ENCODE measurements around the gene GADD45G. TPM values are rescaled to one million over a fixed set of nuclear protein-coding genes. Genes with fewer than 3 reads are reported as not detected.

GADD45G gene, protein sequence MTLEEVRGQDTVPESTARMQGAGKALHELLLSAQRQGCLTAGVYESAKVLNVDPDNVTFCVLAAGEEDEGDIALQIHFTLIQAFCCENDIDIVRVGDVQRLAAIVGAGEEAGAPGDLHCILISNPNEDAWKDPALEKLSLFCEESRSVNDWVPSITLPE
- total RNA-seq: 10 to 100 TPM in 3 of 4 donors, 1 to 10 TPM in 1; 8.3 to 27.2 (median 14.4) TPM

DNA sequence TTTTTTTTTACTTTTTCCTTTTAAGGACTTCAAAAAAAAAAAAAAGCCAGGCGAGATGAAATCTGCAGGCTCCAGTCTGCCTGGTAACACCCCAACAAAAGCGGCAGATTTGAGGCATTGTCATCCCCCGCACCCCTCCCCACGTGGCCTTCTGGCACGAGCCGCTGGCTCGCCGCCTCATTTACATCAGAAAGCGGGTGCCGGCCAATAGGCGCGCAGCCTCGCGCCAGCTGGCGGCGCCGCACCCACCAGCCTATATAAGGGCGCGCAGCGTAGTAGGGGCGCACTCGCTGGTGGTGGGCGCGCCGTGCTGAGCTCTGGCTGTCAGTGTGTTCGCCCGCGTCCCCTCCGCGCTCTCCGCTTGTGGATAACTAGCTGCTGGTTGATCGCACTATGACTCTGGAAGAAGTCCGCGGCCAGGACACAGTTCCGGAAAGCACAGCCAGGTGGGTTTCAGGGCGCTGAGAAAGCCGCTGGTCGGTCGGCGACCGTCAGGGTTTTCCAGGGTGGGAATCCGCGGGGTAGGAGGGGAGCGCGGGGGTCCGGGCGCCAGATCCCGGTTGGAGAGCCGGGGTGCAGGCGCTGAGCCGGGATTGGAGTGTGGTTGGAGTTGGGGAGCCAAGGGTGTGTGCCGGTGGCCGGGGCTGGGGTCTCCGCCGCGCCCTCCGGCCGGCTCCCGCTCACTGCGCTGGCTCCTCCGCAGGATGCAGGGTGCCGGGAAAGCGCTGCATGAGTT, at the start of gene GADD45G:
TSS of gene GADD45G (plus strand) at position 284 of the 736 bp plus-strand sequence. CDS start at position 394, 110 bp downstream.
- Histone ChIP-seq H3K4me1 (peaks cover 23 to 30% of the 10 kb centered on the region in 2 donors), H3K36me3 (no peaks in the 10 kb centered on the region), H3K27me3 (no peaks in the 10 kb centered on the region), H3K9me3 (no peaks in the 10 kb centered on the region), H3K27ac (peak within 1 kb of the TSS; percentile 94 to 97 (median 94)), H3K4me3 (replicated peaks in 1 of 3) (peak within 1 kb of the TSS; percentile 7 to 75 (median 65))
- DNase-seq: peak; percentile 95
- WGBS, 2 donors: 0% methylated on average over 22 to 45 of the region's 63 CpGs
- intact Hi-C loops (cut with DNase I): loop anchor here (5.0 kb wide), 1 partner anchor 317 kb away; no protein-coding TSS in a partner anchor
- peak; percentile 99 for TF ChIP-seq POLR2A (IDR thresholded peaks at IDR 0.05)
- TF ChIP-seq, protein P1, sequence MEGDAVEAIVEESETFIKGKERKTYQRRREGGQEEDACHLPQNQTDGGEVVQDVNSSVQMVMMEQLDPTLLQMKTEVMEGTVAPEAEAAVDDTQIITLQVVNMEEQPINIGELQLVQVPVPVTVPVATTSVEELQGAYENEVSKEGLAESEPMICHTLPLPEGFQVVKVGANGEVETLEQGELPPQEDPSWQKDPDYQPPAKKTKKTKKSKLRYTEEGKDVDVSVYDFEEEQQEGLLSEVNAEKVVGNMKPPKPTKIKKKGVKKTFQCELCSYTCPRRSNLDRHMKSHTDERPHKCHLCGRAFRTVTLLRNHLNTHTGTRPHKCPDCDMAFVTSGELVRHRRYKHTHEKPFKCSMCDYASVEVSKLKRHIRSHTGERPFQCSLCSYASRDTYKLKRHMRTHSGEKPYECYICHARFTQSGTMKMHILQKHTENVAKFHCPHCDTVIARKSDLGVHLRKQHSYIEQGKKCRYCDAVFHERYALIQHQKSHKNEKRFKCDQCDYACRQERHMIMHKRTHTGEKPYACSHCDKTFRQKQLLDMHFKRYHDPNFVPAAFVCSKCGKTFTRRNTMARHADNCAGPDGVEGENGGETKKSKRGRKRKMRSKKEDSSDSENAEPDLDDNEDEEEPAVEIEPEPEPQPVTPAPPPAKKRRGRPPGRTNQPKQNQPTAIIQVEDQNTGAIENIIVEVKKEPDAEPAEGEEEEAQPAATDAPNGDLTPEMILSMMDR (IDR thresholded peaks at IDR 0.05): peak in 1 of 6 experiments; percentile 4

DNA sequence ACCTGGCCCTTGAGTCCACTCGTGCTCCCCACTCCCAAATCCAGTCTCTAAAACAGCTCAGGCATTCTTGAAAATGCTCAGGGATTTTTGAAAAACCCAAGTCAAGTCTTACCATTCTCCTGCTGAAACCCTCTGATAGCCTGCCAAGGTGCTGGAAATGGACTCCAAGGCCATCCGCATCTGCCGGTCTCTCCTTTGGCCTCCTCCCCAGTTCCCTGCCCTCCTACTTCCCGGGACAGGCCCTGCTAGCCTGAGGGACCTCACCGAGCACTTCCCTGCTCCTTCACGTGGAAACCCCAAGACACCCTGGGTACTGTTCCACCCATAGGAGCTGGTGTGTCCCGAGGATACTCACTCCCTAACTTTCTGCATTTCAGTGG, 49.8 kb upstream of the GADD45G start:
- intact Hi-C loops (cut with DNase I): loop anchor here (10.0 kb wide), 1 partner anchor 230 kb away; no protein-coding TSS in a partner anchor
- Histone ChIP-seq H3K9me3 (no peaks in the 10 kb centered on the region), H3K4me1 (peaks cover 14 to 32% of the 10 kb centered on the region in 2 donors), H3K36me3 (no peaks in the 10 kb centered on the region), H3K27ac (peak overlapping the region in 2 of 3 donors; percentile 40 to 64), H3K27me3 (no peaks in the 10 kb centered on the region), H3K4me3 (replicated peaks in 1 of 3) (no peak overlapping the region)
- 44 to 60% methylated on average over 7 of the region's 7 CpGs for WGBS, 2 donors
- TF ChIP-seq, protein P1 (IDR thresholded peaks at IDR 0.05): no peak
- TF ChIP-seq POLR2A (IDR thresholded peaks at IDR 0.05): no peak
- DNase-seq: peak; percentile 30 to 40

DNA sequence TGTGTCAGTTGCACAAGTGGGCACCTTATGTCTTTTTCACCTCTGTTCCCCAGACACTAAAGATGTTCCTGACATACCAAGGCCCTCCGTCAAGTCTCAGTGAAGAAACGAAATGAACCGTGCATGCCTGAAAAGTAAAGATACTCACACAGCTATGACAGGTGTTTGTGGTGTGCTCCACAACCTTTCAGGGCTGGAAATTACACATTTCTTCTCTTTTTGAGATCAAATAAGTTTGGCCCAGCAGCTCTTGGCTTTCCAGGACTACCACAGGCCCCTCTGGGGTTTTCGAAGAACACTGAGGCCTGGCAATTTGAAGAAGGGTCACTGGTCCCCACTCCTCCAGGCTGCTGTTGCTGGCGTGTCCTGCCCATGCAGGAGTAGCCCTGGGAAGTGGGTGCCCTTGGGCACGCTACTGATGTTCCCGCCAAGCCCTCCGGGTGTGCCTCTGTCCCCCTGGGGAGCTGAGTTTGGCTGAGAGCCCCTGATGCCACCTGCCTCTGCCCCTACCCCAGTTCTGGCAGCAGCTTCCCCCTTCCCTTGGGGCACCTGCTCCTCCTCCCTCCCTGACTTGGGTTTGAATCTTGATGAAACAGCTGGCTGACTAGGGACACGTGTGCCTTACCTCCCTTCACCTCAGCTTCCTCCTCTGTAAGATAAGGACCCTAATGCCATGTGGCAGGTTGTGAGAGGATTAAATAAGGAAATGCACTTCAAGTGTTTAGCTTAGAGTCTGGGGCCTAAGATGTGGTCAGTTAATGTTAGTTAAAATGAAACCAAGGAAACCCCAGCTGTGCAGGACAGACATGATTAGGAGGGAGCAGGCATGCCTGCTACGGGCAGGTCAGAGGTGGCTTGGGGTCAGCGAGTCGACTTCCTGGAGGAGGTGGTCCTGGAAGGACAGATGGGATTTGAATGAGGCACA, 49.1 kb upstream of the GADD45G start:
- Histone ChIP-seq H3K36me3 (no peaks in the 10 kb centered on the region), H3K27ac (peak overlapping the region; percentile 3 to 66 (median 64)), H3K4me1 (peaks cover 14 to 32% of the 10 kb centered on the region in 2 donors), H3K27me3 (no peaks in the 10 kb centered on the region), H3K4me3 (replicated peaks in 1 of 3) (no peak overlapping the region), H3K9me3 (no peaks in the 10 kb centered on the region)
- DNase-seq: peak in 1 of 2 donors; percentile 14
- intact Hi-C loops (cut with DNase I): loop anchor here (10.0 kb wide), 1 partner anchor 231 kb away; no protein-coding TSS in a partner anchor
- 71 to 81% methylated on average over 12 of the region's 12 CpGs for WGBS, 2 donors
- no peak for TF ChIP-seq POLR2A (IDR thresholded peaks at IDR 0.05)
- TF ChIP-seq, protein P1 (IDR thresholded peaks at IDR 0.05): no peak

DNA sequence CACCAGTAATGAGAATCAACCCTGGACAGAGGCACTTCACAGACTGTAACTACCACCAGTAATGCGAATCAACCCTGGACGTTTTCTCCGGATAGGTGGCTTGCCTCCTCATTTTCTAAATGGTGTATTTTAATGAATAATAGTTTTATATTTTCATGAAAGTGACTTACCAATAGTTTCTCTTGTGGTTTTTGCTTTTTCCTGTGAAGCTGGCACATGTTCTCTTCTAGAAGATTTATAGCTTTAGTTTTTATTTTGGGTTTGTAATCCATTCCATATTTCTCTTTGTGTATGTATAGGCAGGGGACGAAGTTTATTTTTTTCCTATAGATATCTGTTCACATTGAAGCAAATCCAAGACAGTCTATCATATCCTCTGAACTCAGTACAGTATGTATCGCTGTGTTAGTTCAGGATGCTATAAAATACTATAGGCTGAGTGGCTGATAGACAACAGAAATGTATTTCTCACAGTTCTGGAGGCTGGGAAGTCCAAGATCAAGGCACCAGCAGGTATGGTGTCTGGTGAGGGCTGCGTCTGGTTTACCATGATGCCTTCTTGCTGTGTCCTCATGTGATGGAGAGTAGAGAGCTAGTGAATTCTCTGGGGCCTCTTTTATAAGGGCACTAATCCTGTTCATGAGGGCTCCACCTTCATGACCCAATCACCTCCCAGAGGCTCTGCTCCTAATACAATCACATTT, 46.5 kb upstream of the GADD45G start:
- Histone ChIP-seq H3K27me3 (no peaks in the 10 kb centered on the region), H3K4me3 (replicated peaks in 1 of 3) (no peak overlapping the region), H3K9me3 (no peaks in the 10 kb centered on the region), H3K27ac (no peak overlapping the region), H3K36me3 (no peaks in the 10 kb centered on the region), H3K4me1 (peaks cover 14 to 32% of the 10 kb centered on the region in 2 donors)
- TF ChIP-seq POLR2A (IDR thresholded peaks at IDR 0.05): no peak
- TF ChIP-seq, protein P1 (IDR thresholded peaks at IDR 0.05): no peak
- intact Hi-C loops (cut with DNase I): loop anchor here (10.0 kb wide), 1 partner anchor 234 kb away; no protein-coding TSS in a partner anchor
- DNase-seq: no peak
- 91 to 92% methylated on average over 6 of the region's 6 CpGs for WGBS, 2 donors

Data from thyroid gland (tissue), 4 donors.